ENCODE results near the gene E2F4. TPM values are rescaled to one million over a fixed set of nuclear protein-coding genes. Genes with fewer than 3 reads are reported as not detected.
A peak's percentile ranks its signal among the peaks of the same experiment; 100 is the strongest.

The E2F4 gene
- total and polyA plus RNA-seq, 9 of the 15 experiments (the other 6 are each of a cell fraction or from before 2014, with no cell fraction given) = 9.7 to 139 (median 106) TPM

DNA sequence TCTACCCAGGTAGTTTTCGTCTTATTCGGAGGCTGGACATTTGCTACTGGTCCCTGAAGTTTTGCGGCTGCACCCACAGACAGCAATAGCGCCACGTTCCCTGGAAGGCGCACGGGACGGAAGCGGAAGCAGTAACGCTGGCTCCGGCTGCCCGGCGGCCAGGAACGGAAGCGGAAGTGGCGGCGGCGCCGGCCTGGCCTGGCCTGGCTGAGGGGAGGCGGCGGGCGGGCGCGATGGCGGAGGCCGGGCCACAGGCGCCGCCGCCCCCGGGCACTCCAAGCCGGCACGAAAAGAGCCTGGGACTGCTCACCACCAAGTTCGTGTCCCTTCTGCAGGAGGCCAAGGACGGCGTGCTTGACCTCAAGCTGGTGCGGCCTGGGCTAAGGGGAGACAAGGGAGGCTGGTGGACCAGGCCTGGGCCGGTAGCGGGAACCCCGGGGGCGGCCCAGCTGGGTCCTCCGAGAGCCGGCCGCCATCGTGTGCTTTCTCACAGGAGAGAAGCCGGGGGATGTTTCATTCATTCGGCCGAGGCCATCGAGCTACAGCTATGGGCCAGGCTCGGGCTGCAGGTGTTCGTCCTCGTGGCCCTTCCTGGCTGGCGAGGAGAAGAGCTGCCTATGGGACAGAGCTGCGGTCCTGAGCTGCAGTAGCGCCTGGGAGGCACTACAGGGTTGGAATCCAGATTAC is at the start of gene E2F4 (continued):
- TF ChIP-seq, protein P1, sequence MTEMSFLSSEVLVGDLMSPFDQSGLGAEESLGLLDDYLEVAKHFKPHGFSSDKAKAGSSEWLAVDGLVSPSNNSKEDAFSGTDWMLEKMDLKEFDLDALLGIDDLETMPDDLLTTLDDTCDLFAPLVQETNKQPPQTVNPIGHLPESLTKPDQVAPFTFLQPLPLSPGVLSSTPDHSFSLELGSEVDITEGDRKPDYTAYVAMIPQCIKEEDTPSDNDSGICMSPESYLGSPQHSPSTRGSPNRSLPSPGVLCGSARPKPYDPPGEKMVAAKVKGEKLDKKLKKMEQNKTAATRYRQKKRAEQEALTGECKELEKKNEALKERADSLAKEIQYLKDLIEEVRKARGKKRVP (CRISPR knock-in tag; IDR thresholded peaks at IDR 0.05) = no peak
- TF ChIP-seq ASH1L (IDR thresholded peaks at IDR 0.05; ENCODE audit: borderline replicate concordance, low read depth, partially characterized antibody) = no peak
- TF ChIP-seq SMAD2 (IDR thresholded peaks at IDR 0.05; ENCODE audit: low read depth, low read length) = no peak
- TF ChIP-seq MCM7 (IDR thresholded peaks at IDR 0.05) = no peak
- no peak for TF ChIP-seq HEY1 (CRISPR knock-in tag; IDR thresholded peaks at IDR 0.05; ENCODE audit: borderline replicate concordance)
- TF ChIP-seq, protein P2, sequence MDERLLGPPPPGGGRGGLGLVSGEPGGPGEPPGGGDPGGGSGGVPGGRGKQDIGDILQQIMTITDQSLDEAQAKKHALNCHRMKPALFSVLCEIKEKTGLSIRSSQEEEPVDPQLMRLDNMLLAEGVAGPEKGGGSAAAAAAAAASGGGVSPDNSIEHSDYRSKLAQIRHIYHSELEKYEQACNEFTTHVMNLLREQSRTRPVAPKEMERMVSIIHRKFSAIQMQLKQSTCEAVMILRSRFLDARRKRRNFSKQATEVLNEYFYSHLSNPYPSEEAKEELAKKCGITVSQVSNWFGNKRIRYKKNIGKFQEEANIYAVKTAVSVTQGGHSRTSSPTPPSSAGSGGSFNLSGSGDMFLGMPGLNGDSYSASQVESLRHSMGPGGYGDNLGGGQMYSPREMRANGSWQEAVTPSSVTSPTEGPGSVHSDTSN (CRISPR knock-in tag; IDR thresholded peaks at IDR 0.05; ENCODE audit: low read depth) = no peak
- TF ChIP-seq, protein P2 (tag; conservative IDR thresholded peaks at IDR 0.05; ENCODE audit: low read depth) = no peak
- peak; percentile 90 for TF ChIP-seq SPI1 (IDR thresholded peaks at IDR 0.05; ENCODE audit: borderline replicate concordance, low read depth, low read length)
- TF ChIP-seq DPF2 (IDR thresholded peaks at IDR 0.05) = no peak
- TF ChIP-seq KLF6 (CRISPR knock-in tag; IDR thresholded peaks at IDR 0.05; ENCODE audit: borderline replicate concordance) = no peak
- TF ChIP-seq FOSL1 (tag; conservative IDR thresholded peaks at IDR 0.05) = no peak; the same call in 1 of the 2 replicates
- TF ChIP-seq CREB5 (CRISPR knock-in tag; IDR thresholded peaks at IDR 0.05) = no peak
- no peak for TF ChIP-seq ID3 (CRISPR knock-in tag; IDR thresholded peaks at IDR 0.05)
- no peak for TF ChIP-seq ID3 (tag; IDR thresholded peaks at IDR 0.05)
- no peak for TF ChIP-seq CUX1 (CRISPR knock-in tag; IDR thresholded peaks at IDR 0.05)
- no peak for TF ChIP-seq CBX1 (IDR thresholded peaks at IDR 0.05; ENCODE audit: low read depth)
- TF ChIP-seq NCOR1 (IDR thresholded peaks at IDR 0.05) = no peak
- TF ChIP-seq EWSR1 (IDR thresholded peaks at IDR 0.05; ENCODE audit: borderline replicate concordance, low read depth, partially characterized antibody) = no peak
